GM12875 (cell line): ENCODE data around the gene OSBPL8.

Experiments used
- H3K4me3 ChIP-seq: one replicate; pipeline ENCODE4 v1.5.1; 2011; ENCODE audit warnings: low read depth, low read length, control low read depth
- CTCF ChIP-seq: IDR thresholded peaks from 2 replicates; pipeline ENCODE4 v1.5.1; 2011; ENCODE audit warnings: low read depth, mild to moderate bottlenecking, control low read depth, inconsistent platforms, low read length, moderate library complexity, borderline replicate concordance; ENCODE audit not compliant: insufficient read depth

Gene OSBPL8

GRCh38 chr12:76555797-76556196 lies 3.8 kb downstream of the OSBPL8 start:
- no peak for TF ChIP-seq CTCF
- H3K4me3 ChIP-seq = no peak overlapping the region

- H3K4me3 ChIP-seq = no peak overlapping the region
- no peak for TF ChIP-seq CTCF
Measured at GRCh38 chr12:76555231-76555767, 4.3 kb downstream of the OSBPL8 start.

GRCh38 chr12:76554405-76555230 lies 5.0 kb downstream of the OSBPL8 start:
- H3K4me3 ChIP-seq = no peak overlapping the region
- no peak for TF ChIP-seq CTCF

GRCh38 chr12:76552343-76552938 lies 7.1 kb downstream of the OSBPL8 start:
- H3K4me3 ChIP-seq = no peak overlapping the region
- no peak for TF ChIP-seq CTCF

GRCh38 chr12:76551482-76551888 lies 8.1 kb downstream of the OSBPL8 start:
- TF ChIP-seq CTCF = no peak
- H3K4me3 ChIP-seq = no peak overlapping the region

- H3K4me3 ChIP-seq = no peak overlapping the region
- TF ChIP-seq CTCF = no peak
Measured at GRCh38 chr12:76549131-76549530, 10.4 kb downstream of the OSBPL8 start.
